Natural killer cell (primary cell): ENCODE measurements around the gene ABAT. TPM values are rescaled to one million over a fixed set of nuclear protein-coding genes. Genes with fewer than 3 reads are reported as not detected.

Source experiments
- ATAC-seq, 3 donors: fragments of 150-1000 bp in 2 of 3; fragments of 200-7000 bp in 1 of 3; cut with Tn5 transposase; 1 replicate in 1 of 3; 2 replicates in 2 of 3; pipeline ENCODE4 v1.10.0; 2021; ENCODE audit warnings: mild to moderate bottlenecking in 2 of 3, moderate library complexity in 2 of 3
- DNase-seq, 2 donors: peaks; one replicate each; pipeline versions ENCODE4 v3.0.0 to v3.0.0-alpha.2; 2013 to 2021; ENCODE audit warnings: mixed read lengths in 1 of 2
- H3K27ac ChIP-seq: one replicate; pipeline ENCODE4 v1.5.1; 2013; ENCODE audit warnings: mild to moderate bottlenecking, low read length
- H3K27me3 ChIP-seq: one replicate; pipeline ENCODE4 v1.6.1; 2013; ENCODE audit warnings: low read length; ENCODE audit not compliant: control insufficient read depth, insufficient read depth
- H3K36me3 ChIP-seq: one replicate; pipeline ENCODE4 v1.6.1; 2013; ENCODE audit warnings: low read length; ENCODE audit not compliant: control insufficient read depth, insufficient read depth
- H3K4me1 ChIP-seq: one replicate; pipeline ENCODE4 v1.6.1; 2013; ENCODE audit warnings: low read length; ENCODE audit not compliant: control insufficient read depth, insufficient read depth
- H3K4me3 ChIP-seq: one replicate; pipeline ENCODE4 v1.5.1; 2013; ENCODE audit warnings: low read length
- H3K9me3 ChIP-seq: one replicate; pipeline ENCODE4 v1.6.1; 2013; ENCODE audit warnings: low read length; ENCODE audit not compliant: control insufficient read depth, insufficient read depth
- H3K27ac Mint-ChIP-seq, 2 donors: one replicate each; pipeline ENCODE4 v1.8.0; 2022; ENCODE audit warnings: mild to moderate bottlenecking in 2 of 2, mixed read lengths in 2 of 2, moderate library complexity in 1 of 2
- H3K27me3 Mint-ChIP-seq, 2 donors: one replicate each; pipeline ENCODE4 v1.8.0; 2022; ENCODE audit warnings: low read depth in 2 of 2, mixed read lengths in 2 of 2
- H3K36me3 Mint-ChIP-seq: one replicate; pipeline ENCODE4 v1.8.0; 2022; ENCODE audit warnings: mixed read lengths
- H3K4me1 Mint-ChIP-seq, 2 donors: one replicate each; pipeline ENCODE4 v1.8.0; 2022; ENCODE audit warnings: mixed read lengths in 2 of 2
- H3K4me3 Mint-ChIP-seq: one replicate; pipeline ENCODE4 v1.8.0; 2022; ENCODE audit warnings: mild to moderate bottlenecking, moderate library complexity, mixed read lengths
- H3K9me3 Mint-ChIP-seq, 2 donors: one replicate each; pipeline ENCODE4 v1.8.0; 2022; ENCODE audit warnings: mixed read lengths in 2 of 2
- CTCF ChIP-seq: fragments of 200-600 bp; IDR thresholded peaks from one replicate; pipeline ENCODE4 v1.8.0; 2022; ENCODE audit warnings: antibody characterized with exemption
- WGBS: methylation state at CpG from one replicate; pipeline ENCODE4 v1.1.7; 2013; ENCODE audit warnings: missing lambda C conversion rate; ENCODE audit not compliant: insufficient coverage; 5-methylcytosine and 5-hydroxymethylcytosine counted together
- intact Hi-C: fragments of 100-400 bp; cut with micrococcal nuclease; formaldehyde crosslinking; loops from one replicate; pipeline ENCODE4 v1.14.2; 2022
- total RNA-seq, 4 donors: library from RNA; stranded (reverse); fragments of 120-200 nt in 1 of 4; gene quantifications; one replicate each; pipeline versions ENCODE4 v1.2.3 to v1.2.4, GENCODE V29; 2013 to 2022

ABAT gene
- total RNA-seq, 3 donors from 2014 or later (not counting 1 experiment from before 2014, with no cell fraction given), result 11.0 to 13.4 (median 11.3) TPM

- Mint-ChIP-seq H3K27ac (no peak overlapping the region), H3K4me1 (peaks cover 0 to 7% of the 10 kb centered on the region in 2 donors), H3K4me3 (no peak overlapping the region), H3K27me3 (no peaks in the 10 kb centered on the region), H3K9me3 (no peaks in the 10 kb centered on the region), H3K36me3 (peaks cover 15% of the 10 kb centered on the region)
- H3K36me3 ChIP-seq, result peaks cover 54% of the 10 kb centered on the region
- no peak for DNase-seq
- no peak for TF ChIP-seq CTCF
- intact Hi-C loops, result no loop called here
- no peak overlapping the region for H3K27ac ChIP-seq
- no peaks in the 10 kb centered on the region for H3K27me3 ChIP-seq
- peaks cover 12% of the 10 kb centered on the region for H3K4me1 ChIP-seq
- no peak for ATAC-seq
- no peaks in the 10 kb centered on the region for H3K9me3 ChIP-seq
- no peak overlapping the region for H3K4me3 ChIP-seq
- WGBS, result 92% methylated on average over 18 of the region's 18 CpGs
These were observed 39.3 kb upstream of the ABAT start for GRCh38 chr16:8634991-8635736.

- Mint-ChIP-seq H3K36me3 (peaks cover 27% of the 10 kb centered on the region), H3K9me3 (no peaks in the 10 kb centered on the region), H3K27ac (no peak overlapping the region), H3K4me3 (no peak overlapping the region), H3K27me3 (no peaks in the 10 kb centered on the region), H3K4me1 (peaks cover 2 to 7% of the 10 kb centered on the region in 2 donors)
- DNase-seq, result no peak
- H3K36me3 ChIP-seq, result peaks cover 49% of the 10 kb centered on the region
- 89% methylated on average over 12 of the region's 13 CpGs for WGBS
- no peak for ATAC-seq
- no peak for TF ChIP-seq CTCF
- H3K27me3 ChIP-seq, result no peaks in the 10 kb centered on the region
- intact Hi-C loops, result no loop called here
- no peaks in the 10 kb centered on the region for H3K9me3 ChIP-seq
- H3K4me1 ChIP-seq, result peaks cover 3% of the 10 kb centered on the region
- H3K27ac ChIP-seq, result no peak overlapping the region
- no peak overlapping the region for H3K4me3 ChIP-seq
These were observed 34.7 kb upstream of the ABAT start for GRCh38 chr16:8639694-8640093.

GRCh38 chr16:8641671-8642070 lies 32.7 kb upstream of the ABAT start:
- Histone ChIP-seq H3K9me3 (no peaks in the 10 kb centered on the region), H3K36me3 (peaks cover 47% of the 10 kb centered on the region), H3K27ac (no peak overlapping the region), H3K4me3 (no peak overlapping the region), H3K27me3 (no peaks in the 10 kb centered on the region), H3K4me1 (peaks cover 10% of the 10 kb centered on the region)
- H3K36me3 Mint-ChIP-seq, result peaks cover 29% of the 10 kb centered on the region
- no peak overlapping the region for H3K27ac Mint-ChIP-seq
- H3K4me3 Mint-ChIP-seq, result no peak overlapping the region
- ATAC-seq, result no peak
- no peaks in the 10 kb centered on the region for H3K9me3 Mint-ChIP-seq
- peaks cover 7 to 12% of the 10 kb centered on the region in 2 donors for H3K4me1 Mint-ChIP-seq
- no peaks in the 10 kb centered on the region for H3K27me3 Mint-ChIP-seq
- TF ChIP-seq CTCF, result no peak
- WGBS, result 74% methylated on average over 9 of the region's 9 CpGs
- intact Hi-C loops, result no loop called here
- no peak for DNase-seq

- Mint-ChIP-seq H3K9me3 (no peaks in the 10 kb centered on the region), H3K27me3 (no peaks in the 10 kb centered on the region), H3K36me3 (peaks cover 27% of the 10 kb centered on the region), H3K4me3 (no peak overlapping the region), H3K27ac (no peak overlapping the region), H3K4me1 (peaks cover 7 to 12% of the 10 kb centered on the region in 2 donors)
- DNase-seq (no peak), ATAC-seq (no peak)
- Histone ChIP-seq H3K36me3 (peaks cover 46% of the 10 kb centered on the region), H3K9me3 (no peaks in the 10 kb centered on the region), H3K4me3 (no peak overlapping the region), H3K27ac (no peak overlapping the region), H3K27me3 (no peaks in the 10 kb centered on the region), H3K4me1 (peaks cover 10% of the 10 kb centered on the region)
- 79% methylated on average over 16 of the region's 16 CpGs for WGBS
- intact Hi-C loops, result no loop called here
- TF ChIP-seq CTCF, result no peak
These were observed 32.3 kb upstream of the ABAT start for GRCh38 chr16:8642146-8642545.
